ENCODE data around the gene ABCG1.

ABCG1 gene

GRCh38 chr21:42216726-42217572, 2.0 kb upstream of the ABCG1 start:
- POLR2A ChIA-PET = no interaction called here
- CTCF ChIA-PET = no interaction called here
- TF ChIP-seq PKNOX1 (IDR thresholded peaks at IDR 0.05) (no peak), FOXA1 (IDR thresholded peaks at IDR 0.05) (no peak), SUZ12 (IDR thresholded peaks at IDR 0.05) (no peak), FOXK2 (IDR thresholded peaks at IDR 0.05) (no peak), NFRKB (IDR thresholded peaks at IDR 0.05) (no peak), HDGF (IDR thresholded peaks at IDR 0.05; ENCODE audit: borderline replicate concordance) (no peak), BHLHE40 (IDR thresholded peaks at IDR 0.05; ENCODE audit: borderline replicate concordance) (no peak), ARNT (IDR thresholded peaks at IDR 0.05) (no peak), CTBP1 (IDR thresholded peaks at IDR 0.05; ENCODE audit: borderline replicate concordance) (no peak), LEF1 (IDR thresholded peaks at IDR 0.05; ENCODE audit: borderline replicate concordance) (no peak), FOXM1 (IDR thresholded peaks at IDR 0.05; ENCODE audit: borderline replicate concordance) (no peak), L3MBTL2 (conservative IDR thresholded peaks at IDR 0.05) (no peak), ZNF384 (IDR thresholded peaks at IDR 0.05) (no peak), TARDBP (IDR thresholded peaks at IDR 0.05) (no peak)
- DNase-seq (ENCODE audit: extremely low spot score) = no peak

- TF ChIP-seq LEF1 (IDR thresholded peaks at IDR 0.05; ENCODE audit: borderline replicate concordance) (no peak), NFRKB (IDR thresholded peaks at IDR 0.05) (no peak), SUZ12 (IDR thresholded peaks at IDR 0.05) (no peak), ELF4 (IDR thresholded peaks at IDR 0.05) (no peak), FOXA1 (IDR thresholded peaks at IDR 0.05) (no peak), PKNOX1 (IDR thresholded peaks at IDR 0.05) (no peak), TARDBP (IDR thresholded peaks at IDR 0.05) (no peak)
- POLR2A ChIA-PET = interaction anchor here (0.6 to 1.0 kb wide), 3 partner anchors 29 to 443 kb away, joined by 3 read pairs; no protein-coding TSS in a partner anchor
- CTCF ChIA-PET = interaction anchor here (1.2 kb wide), 1 partner anchor 15 kb away, joined by 3 read pairs; no protein-coding TSS in a partner anchor
- DNase-seq (ENCODE audit: extremely low spot score) = peak; percentile 52
Observed at GRCh38 chr21:42219606-42220137, 732 bp downstream of the ABCG1 start.

- CTCF ChIA-PET = interaction anchor here (1.2 kb wide), 2 partner anchors 14 to 17 kb away, joined by 3 to 4 read pairs; no protein-coding TSS in a partner anchor
- POLR2A ChIA-PET = interaction anchor here (0.6 to 1.1 kb wide), 6 partner anchors 13 to 443 kb away, joined by 3 to 4 read pairs (median 3); no protein-coding TSS in a partner anchor
- peak; percentile 79 for TF ChIP-seq PKNOX1 (IDR thresholded peaks at IDR 0.05)
- TF ChIP-seq L3MBTL2 (conservative IDR thresholded peaks at IDR 0.05) = 0 out of 2 replicates have a peak, but pooled peaks have one; percentile 15
- no peak for TF ChIP-seq LEF1 (IDR thresholded peaks at IDR 0.05; ENCODE audit: borderline replicate concordance)
- TF ChIP-seq ZNF384 (IDR thresholded peaks at IDR 0.05) = peak; percentile 94
- no peak for TF ChIP-seq TARDBP (IDR thresholded peaks at IDR 0.05)
- TF ChIP-seq ARNT (IDR thresholded peaks at IDR 0.05) = no peak
- peak; percentile 74 for DNase-seq (ENCODE audit: extremely low spot score)
Observed at GRCh38 chr21:42220138-42220701, 1.3 kb downstream of the ABCG1 start.

- TF ChIP-seq NFRKB (IDR thresholded peaks at IDR 0.05) = no peak
- TF ChIP-seq SP1 (IDR thresholded peaks at IDR 0.05) = no peak
- TF ChIP-seq ARNT (IDR thresholded peaks at IDR 0.05) = no peak
- TF ChIP-seq ELF4 (IDR thresholded peaks at IDR 0.05) = no peak
- TF ChIP-seq FOXM1 (IDR thresholded peaks at IDR 0.05; ENCODE audit: borderline replicate concordance) = no peak
- TF ChIP-seq L3MBTL2 (conservative IDR thresholded peaks at IDR 0.05) = no peak
- TF ChIP-seq BHLHE40 (IDR thresholded peaks at IDR 0.05; ENCODE audit: borderline replicate concordance) = no peak
- no peak for TF ChIP-seq LEF1 (IDR thresholded peaks at IDR 0.05; ENCODE audit: borderline replicate concordance)
- no peak for TF ChIP-seq FOXK2 (IDR thresholded peaks at IDR 0.05)
- no peak for TF ChIP-seq FOXA1 (IDR thresholded peaks at IDR 0.05)
- CTCF ChIA-PET = no interaction called here
- no peak for DNase-seq (ENCODE audit: extremely low spot score)
- POLR2A ChIA-PET = no interaction called here
Observed at GRCh38 chr21:42221581-42222345, 2.8 kb downstream of the ABCG1 start.

GRCh38 chr21:42222386-42222785, 3.4 kb downstream of the ABCG1 start:
- TF ChIP-seq NFRKB (IDR thresholded peaks at IDR 0.05) (no peak), ARNT (IDR thresholded peaks at IDR 0.05) (no peak), FOXM1 (IDR thresholded peaks at IDR 0.05; ENCODE audit: borderline replicate concordance) (no peak), ELF4 (IDR thresholded peaks at IDR 0.05) (no peak), PKNOX1 (IDR thresholded peaks at IDR 0.05) (no peak), SP1 (IDR thresholded peaks at IDR 0.05) (no peak), FOXK2 (IDR thresholded peaks at IDR 0.05) (no peak), BHLHE40 (IDR thresholded peaks at IDR 0.05; ENCODE audit: borderline replicate concordance) (no peak), CTBP1 (IDR thresholded peaks at IDR 0.05; ENCODE audit: borderline replicate concordance) (no peak), FOXA1 (IDR thresholded peaks at IDR 0.05) (no peak), SUZ12 (IDR thresholded peaks at IDR 0.05) (no peak), TARDBP (IDR thresholded peaks at IDR 0.05) (no peak), HDGF (IDR thresholded peaks at IDR 0.05; ENCODE audit: borderline replicate concordance) (no peak), ZNF384 (IDR thresholded peaks at IDR 0.05) (no peak), LEF1 (IDR thresholded peaks at IDR 0.05; ENCODE audit: borderline replicate concordance) (no peak), L3MBTL2 (conservative IDR thresholded peaks at IDR 0.05) (no peak)
- DNase-seq (ENCODE audit: extremely low spot score) = no peak
- POLR2A ChIA-PET = no interaction called here
- CTCF ChIA-PET = no interaction called here

All from HEK293T (cell line).